Measurements from ENCODE around the gene C19orf67.

Gene C19orf67

GRCh38 chr19:14081797-14082674, 3.5 kb downstream of the C19orf67 start:
- DNase-seq = peak; percentile 55

DNA sequence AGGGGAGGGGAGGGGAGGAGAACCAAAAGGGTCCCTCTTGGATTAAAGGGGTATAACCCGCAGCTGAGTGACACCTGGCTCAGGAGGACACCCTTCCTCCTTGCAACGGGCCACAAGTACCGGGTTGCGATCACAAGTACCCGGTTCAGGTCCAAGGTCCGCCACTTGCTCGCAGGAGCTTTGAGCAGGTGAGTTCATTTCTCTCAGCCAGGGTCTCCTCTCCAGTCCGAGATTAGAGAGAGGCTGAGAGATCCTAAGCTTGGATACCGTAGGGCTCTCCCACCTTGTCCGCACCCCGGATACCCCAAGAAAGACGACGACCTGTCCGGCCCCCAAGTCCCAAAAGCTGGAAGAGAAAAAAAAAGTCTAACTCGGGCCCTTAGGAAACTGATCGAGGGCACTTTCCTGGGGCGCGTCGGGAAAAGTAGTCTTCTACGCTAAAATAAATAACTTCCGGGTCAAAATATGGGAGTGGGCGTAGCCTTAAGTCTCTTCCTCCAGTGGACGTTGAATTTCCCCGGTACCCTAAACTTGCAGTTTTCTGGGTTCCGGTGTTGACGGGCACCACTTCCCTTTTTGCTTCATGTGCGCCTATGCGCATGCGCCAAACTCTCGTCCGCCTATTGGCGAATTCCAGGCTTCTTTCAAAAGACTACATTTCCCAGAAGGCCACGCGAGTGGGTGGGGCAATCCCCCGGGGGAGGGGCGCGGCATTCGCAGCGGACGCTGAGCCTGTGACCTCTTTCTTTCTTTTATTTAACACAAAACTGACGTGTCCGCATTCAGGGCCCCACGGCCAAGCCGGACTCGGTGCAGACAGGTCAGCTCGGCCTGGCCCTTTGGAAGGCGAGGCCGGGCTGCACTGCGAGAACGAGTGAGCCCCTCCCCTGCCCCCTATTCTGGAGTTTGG, 4.4 kb downstream of the C19orf67 start:
- peak; percentile 100 for DNase-seq

DNA sequence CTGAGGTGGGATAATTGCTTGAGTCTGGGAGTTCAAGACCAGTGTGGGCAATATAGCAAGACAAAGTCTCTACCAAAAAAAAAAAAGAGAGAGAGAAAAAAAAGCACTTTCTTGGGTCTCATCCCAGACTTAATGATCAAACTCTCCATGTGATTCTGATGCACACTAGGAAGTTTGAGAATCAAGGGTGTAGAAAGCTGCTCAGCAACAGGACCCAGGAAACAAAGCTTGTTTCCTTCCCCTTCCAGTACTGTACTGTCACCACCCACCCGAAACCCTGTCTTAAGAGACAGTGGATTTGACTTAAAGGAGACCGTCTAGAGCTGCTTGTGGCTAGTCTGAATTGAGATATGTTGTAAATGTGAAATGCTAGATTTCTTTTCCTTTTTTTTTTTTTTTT, 7.2 kb downstream of the C19orf67 start:
- DNase-seq = no peak

DNA sequence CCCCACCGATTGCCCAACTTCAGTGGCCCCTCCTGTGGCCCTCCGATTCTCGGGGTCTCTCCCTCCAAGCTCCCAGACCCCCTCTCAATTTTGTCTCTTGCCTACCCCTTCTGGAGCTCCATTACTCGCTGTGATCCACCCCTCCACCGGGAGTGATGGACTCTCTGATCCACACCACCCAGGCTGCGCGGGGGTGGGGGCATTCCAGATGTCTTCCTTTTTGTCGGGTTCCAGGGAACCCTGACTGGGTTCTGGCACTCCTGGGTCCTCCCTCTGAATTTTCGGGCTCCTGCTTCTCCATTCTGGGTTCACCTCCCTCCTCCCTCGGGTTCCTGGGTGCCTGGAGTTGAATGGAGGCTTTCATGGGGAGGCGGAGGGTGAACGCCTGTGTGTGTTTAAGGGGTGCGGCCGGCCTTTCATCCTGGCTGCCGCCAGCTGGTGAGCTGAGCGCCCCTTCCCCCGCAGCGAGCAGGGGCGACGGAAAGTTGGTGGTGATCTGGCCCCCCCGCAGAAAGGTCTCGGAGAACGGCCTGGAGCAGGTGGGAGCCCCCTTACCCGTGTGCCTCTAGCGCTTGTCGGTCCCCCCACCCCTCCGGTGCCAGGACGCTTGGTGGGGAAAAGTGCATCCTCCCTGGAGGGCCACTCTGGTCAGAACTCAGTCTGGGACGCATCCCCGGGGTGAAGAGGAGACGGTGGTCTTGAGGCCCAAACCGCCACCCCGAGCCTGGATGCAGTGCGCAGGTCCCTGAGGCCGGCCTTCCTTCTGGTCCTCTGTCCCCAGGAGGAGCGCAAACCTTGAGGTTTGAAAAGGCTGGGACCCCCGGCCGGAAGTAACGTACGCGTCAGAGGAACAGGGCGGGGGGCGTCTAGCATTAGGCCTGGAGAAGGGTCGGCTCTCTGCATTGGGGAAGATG, 11.4 kb downstream of the C19orf67 start:
- DNase-seq = peak; percentile 66

- DNase-seq = peak; percentile 80
Measured at GRCh38 chr19:14073261-14073924, 12.2 kb downstream of the C19orf67 start.

DNA sequence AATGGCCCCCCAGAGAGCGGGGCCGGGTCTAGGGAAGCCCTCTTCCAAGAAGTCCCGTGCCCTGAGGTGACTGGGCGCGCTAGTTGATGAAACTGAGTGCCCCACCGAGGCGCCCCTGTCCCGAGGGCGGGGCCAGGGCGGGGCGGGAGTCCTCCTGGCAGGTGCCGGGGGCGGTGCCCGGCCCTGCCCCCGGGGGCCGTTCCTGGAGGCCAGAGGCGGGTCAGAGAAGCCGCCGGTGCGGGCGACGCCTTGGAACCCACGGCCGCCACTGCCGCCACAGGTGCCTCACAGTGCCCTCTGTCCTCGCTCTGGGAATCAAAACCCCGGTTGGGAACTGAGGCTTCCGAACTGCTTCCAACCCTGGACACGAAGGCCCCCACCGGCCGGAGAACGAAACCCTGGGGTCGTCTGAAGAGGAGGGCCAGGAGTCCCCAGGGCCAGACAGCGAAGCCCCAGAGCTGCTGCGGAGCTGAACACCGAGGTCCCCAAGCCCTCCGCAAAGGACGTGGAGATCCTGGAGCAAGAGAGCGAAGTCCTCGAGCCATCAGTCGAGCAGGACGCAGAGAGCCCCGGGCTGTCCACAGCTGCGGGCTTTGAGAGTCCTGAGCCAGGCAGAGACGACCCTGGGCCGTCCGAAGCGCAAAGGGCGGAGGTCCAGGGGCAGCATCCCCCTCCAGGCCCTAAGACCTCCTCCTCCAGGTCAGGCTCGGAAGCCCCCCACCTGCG, 12.9 kb downstream of the C19orf67 start, which contains the start of gene MISP3:
Gene MISP3 (plus strand): TSS at position 252 of the 726 bp plus-strand sequence. CDS start 524 bp downstream, outside the sequence.
- DNase-seq = peak; percentile 71

DNA sequence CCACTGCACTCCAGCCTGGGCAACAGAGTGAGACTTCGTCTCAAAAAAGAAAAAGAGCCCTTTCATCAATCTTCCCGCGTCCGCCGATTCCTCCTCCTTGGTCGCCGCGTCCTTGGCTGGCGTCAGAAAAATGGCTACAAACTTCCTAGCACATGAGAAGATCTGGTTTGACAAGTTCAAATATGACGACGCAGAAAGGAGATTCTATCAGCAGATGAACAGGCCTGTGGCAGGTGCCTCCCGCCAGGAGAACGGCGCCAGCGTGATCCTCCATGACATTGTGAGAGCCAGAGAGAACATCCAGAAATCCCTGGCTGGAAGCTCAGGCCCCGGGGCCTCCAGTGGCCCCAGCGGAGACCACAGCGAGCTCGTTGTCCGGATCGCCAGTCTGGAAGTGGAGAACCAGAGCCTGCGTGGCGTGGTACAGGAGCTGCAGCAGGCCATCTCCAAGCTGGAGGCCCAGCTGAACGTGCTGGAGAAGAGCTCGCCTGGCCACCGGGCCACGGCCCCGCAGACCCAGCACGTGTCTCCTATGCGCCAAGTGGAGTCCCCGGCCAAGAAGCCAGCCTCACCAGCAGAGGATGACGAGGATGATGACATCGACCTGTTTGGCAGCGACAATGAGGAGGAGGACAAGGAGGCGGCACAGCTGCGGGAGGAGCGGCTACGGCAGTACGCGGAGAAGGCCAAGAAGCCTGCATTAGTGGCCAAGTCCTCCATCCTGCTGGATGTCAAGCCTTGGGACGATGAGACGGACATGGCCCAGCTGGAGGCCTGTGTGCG, 15.1 kb downstream of the C19orf67 start:
- no peak for DNase-seq

- DNase-seq = no peak
Measured at GRCh38 chr19:14066134-14066533, 19.4 kb downstream of the C19orf67 start.

- no peak for DNase-seq
Measured at GRCh38 chr19:14063105-14063504, 22.5 kb downstream of the C19orf67 start.

DNA sequence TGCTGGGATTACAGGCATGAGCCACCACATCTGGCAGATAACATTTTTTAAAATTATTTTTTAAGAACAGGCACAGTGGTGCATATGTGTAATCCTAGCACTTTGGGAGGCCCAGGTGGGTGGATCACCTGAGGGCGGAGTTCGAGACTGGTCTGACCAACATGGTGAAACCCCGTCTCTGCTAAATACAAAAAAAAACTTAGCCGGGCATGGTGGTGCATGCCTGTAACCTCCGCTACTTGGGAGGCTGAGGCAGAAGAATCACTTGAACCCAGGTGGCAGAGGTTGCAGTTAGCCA, 23.1 kb downstream of the C19orf67 start:
- DNase-seq = no peak

DNA sequence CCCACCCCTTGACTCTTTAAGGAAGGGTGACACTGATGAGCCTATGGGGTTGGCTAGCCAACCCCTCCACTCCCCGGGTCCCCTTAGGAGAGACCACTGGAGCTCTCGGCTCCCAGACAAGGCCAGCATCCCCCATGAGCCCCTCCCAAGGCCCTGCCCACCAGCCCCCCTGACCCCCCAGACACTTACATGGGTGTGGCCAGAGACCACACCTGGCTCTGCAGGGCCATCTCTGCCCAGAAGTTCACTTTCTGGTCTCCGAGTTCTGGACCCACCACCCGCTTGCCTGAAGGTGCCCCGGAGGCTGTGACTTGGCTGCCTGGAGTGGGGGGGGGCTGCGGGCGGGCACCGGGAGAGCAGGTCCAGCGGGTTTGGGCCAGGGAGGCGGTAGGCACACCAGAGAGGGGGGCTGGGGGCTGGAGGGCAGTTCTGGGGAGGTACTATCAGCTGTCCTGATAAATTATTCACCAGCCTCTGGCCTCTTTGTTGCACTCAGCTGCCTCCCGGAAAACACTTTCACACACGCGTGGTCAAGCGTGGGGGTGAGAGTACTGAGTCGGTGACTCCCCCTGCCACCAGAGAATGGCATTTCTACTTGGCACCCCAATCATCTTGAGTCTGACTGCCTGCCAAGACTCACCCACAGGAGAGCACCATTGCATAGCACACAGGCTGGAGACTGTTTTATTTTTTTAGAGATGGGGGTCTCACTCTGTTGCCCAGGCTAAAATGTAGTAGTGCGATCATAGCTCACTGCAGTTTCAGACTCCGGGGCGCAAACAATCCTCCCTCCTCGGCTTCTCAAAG, 23.6 kb downstream of the C19orf67 start, which contains the start of gene PALM3:
Gene PALM3 (minus strand): TSS at position 326 of the 807 bp plus-strand sequence. CDS start 96 bp downstream, at position 230.
- DNase-seq = no peak

DNA sequence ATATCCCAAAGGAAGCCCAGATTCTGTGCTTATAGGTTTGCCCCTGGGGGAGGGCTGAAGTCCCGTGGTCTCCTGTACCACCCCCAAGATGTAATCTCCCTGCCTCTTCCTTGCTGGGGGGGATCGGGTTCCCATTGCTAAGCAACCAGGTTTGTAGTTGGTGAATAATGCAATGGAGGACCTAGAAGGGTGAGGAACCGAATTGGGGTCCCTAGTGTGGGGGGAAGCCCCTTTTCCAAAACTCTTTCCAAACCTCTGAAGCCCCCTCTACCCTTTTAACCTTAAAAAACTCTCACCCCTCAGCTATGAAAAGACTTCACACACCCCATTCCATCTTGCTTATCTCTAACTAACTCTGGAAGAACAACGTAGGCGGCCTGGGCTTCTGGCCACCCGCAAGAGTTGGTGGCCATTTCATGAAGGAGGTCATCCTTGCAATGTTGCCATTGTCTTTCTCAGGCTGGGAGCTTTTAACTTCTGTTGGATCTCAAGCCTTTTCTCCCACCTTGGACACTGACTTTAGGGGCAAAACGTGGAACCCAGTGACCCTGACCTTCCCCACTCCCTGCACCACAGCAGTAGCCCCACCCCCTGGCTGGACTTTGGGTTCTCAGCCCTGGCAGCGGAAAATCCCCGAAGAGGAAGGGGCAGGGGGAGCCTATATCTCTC, 24.4 kb downstream of the C19orf67 start:
- DNase-seq = no peak

- DNase-seq = no peak
Measured at GRCh38 chr19:14059652-14060155, 25.9 kb downstream of the C19orf67 start.

GRCh38 chr19:14059093-14059480, 26.5 kb downstream of the C19orf67 start:
- peak; percentile 80 for DNase-seq

DNA sequence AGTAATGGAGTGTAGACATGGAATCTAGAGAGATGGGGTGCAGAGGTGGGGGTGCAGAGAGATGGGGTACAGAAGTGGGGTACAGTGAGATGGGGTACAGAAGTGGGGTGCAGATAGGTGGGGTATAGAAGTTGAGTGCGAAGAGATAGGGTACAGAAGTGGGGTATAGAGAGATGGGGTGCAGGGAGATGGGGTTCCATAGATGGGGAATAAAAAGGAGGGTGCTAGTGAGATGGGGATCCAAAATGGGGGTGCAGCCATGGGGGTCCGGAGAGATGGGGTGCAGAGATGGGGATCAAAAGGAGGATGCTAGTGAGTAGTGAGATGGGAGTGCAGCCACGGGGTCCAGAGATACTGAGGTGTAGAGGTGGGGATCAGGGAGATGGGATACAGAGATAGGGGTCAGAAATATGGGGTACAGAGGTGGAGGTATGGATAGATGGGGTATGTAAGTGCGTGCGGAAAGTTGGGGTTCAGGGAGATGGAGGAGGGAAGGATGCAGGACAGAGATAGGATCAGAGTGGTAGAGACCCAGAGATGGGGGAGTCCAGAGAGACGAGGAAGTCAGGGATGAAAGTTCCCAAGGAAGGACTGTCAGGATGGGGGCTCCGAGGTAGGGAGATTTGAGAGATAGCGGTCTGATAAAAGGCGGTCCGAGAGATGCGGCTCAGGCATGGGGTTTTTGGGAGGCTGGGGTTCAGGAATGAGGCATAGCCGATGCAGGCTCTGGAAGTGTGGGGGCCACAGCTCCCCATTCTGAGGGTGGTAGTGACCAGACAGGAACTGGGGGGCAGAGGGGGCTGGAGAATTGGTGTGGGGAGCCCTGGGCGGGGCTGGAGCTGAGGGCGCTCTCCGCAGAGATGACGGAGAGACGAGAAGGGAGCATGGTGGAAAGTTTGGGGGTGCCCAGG, 27.1 kb downstream of the C19orf67 start:
- DNase-seq = no peak

- DNase-seq = no peak
Measured at GRCh38 chr19:14056741-14057356, 28.7 kb downstream of the C19orf67 start.

GRCh38 chr19:14056069-14056666, 29.4 kb downstream of the C19orf67 start:
- no peak for DNase-seq

Data from stimulated activated CD8-positive, alpha-beta memory T cell treated with anti-CD3 and anti-CD28 coated beads, Interleukin-4, amount 100 ng/mL, for 48 hours (primary cell).